ENCODE results near the gene PTGR2. TPM values are rescaled to one million over a fixed set of nuclear protein-coding genes. Genes with fewer than 3 reads are reported as not detected.
A peak's percentile ranks its signal among the peaks of the same experiment; 100 is the strongest.
"Not testable (repeated sequence)": the region's sequence is repeated elsewhere in the genome, so short reads cannot be mapped to it uniquely, and the experiment has no call there.

The PTGR2 gene
- total and polyA plus RNA-seq, 7 donors: 5.0 to 11.4 (median 6.6) TPM

- Histone ChIP-seq H3K27ac (peak overlapping the region in 3 of 4 donors; percentile 94 to 96 (median 94)), H3K36me3 (peaks cover 0 to 14% (median 0%) of the 10 kb centered on the region in 4 donors), H3K9me3 (no peaks in the 10 kb centered on the region), H3K4me1 (peaks cover 0 to 33% (median 25%) of the 10 kb centered on the region in 4 donors), H3K27me3 (no peaks in the 10 kb centered on the region), H3K4me3 (no peak overlapping the region)
- intact Hi-C loops (cut with DNase I): loop anchor here (5.0 to 10.0 kb wide), 3 partner anchors 64 to 176 kb away; partner anchors contain the start of genes BBOF1, COQ6, ENTPD5 and FAM161B
- TF ChIP-seq CTCF (IDR thresholded peaks at IDR 0.05): no peak
- TF ChIP-seq POLR2AphosphoS5 (IDR thresholded peaks at IDR 0.05): no peak
- TF ChIP-seq EP300 (IDR thresholded peaks at IDR 0.05): no peak
- no peak for TF ChIP-seq POLR2A (IDR thresholded peaks at IDR 0.05)
- no peak for DNase-seq
- 43 to 50% methylated on average over 3 of the region's 3 CpGs for WGBS, 2 donors
Observed at GRCh38 chr14:73888460-73888725, 36.8 kb downstream of the PTGR2 start.

- DNase-seq: no peak
- TF ChIP-seq POLR2A (IDR thresholded peaks at IDR 0.05) (no peak), CTCF (IDR thresholded peaks at IDR 0.05) (no peak), POLR2AphosphoS5 (IDR thresholded peaks at IDR 0.05) (no peak)
- Histone ChIP-seq H3K4me1 (peaks cover 0 to 33% (median 25%) of the 10 kb centered on the region in 4 donors), H3K36me3 (peaks cover 0 to 20% (median 2%) of the 10 kb centered on the region in 4 donors), H3K27me3 (no peaks in the 10 kb centered on the region), H3K4me3 (no peak overlapping the region), H3K27ac (peak overlapping the region in 2 of 4 donors; percentile 6 to 94), H3K9me3 (no peaks in the 10 kb centered on the region)
- 93 to 95% methylated on average over 2 of the region's 2 CpGs for WGBS, 2 donors
- intact Hi-C loops (cut with DNase I): loop anchor here (5.0 to 10.0 kb wide), 3 partner anchors 63 to 177 kb away; partner anchors contain the start of genes BBOF1, COQ6, ENTPD5 and FAM161B
Observed at GRCh38 chr14:73888971-73889370, 37.3 kb downstream of the PTGR2 start.

- H3K4me3 ChIP-seq: no peak overlapping the region
- WGBS, 2 donors: 84 to 85% methylated on average over 5 of the region's 5 CpGs
- intact Hi-C loops (cut with DNase I): loop anchor here (5.0 to 10.0 kb wide), 3 partner anchors 63 to 177 kb away; partner anchors contain the start of genes BBOF1, COQ6, ENTPD5 and FAM161B
Observed at GRCh38 chr14:73889376-73889775, 37.7 kb downstream of the PTGR2 start.

GRCh38 chr14:73894180-73894687 is 42.6 kb downstream of the PTGR2 start:
- peaks cover 5 to 71% (median 45%) of the 10 kb centered on the region in 4 donors for H3K36me3 ChIP-seq
- H3K4me1 ChIP-seq; H3K4me3 ChIP-seq; H3K27me3 ChIP-seq; DNase-seq; H3K9me3 ChIP-seq; H3K27ac ChIP-seq; intact Hi-C loops (cut with DNase I): not testable (repeated sequence)
- 96 to 97% methylated on average over 6 of the region's 6 CpGs for WGBS, 2 donors

More at GRCh38 chr14:73889376-73889775, 37.7 kb downstream of the PTGR2 start:
- H3K9me3 ChIP-seq: no peaks in the 10 kb centered on the region
- no peaks in the 10 kb centered on the region for H3K27me3 ChIP-seq
- H3K4me1 ChIP-seq: peaks cover 0 to 33% (median 25%) of the 10 kb centered on the region in 4 donors
- no peak for DNase-seq
- no peak overlapping the region for H3K27ac ChIP-seq
- peaks cover 0 to 24% (median 5%) of the 10 kb centered on the region in 4 donors for H3K36me3 ChIP-seq
- no peak for TF ChIP-seq POLR2AphosphoS5 (IDR thresholded peaks at IDR 0.05)
- no peak for TF ChIP-seq CTCF (IDR thresholded peaks at IDR 0.05)
- TF ChIP-seq POLR2A (IDR thresholded peaks at IDR 0.05): no peak
- no peak for TF ChIP-seq EP300 (IDR thresholded peaks at IDR 0.05)

GRCh38 chr14:73895939-73896338 is 44.3 kb downstream of the PTGR2 start:
- peaks cover 5 to 88% (median 53%) of the 10 kb centered on the region in 4 donors for H3K36me3 ChIP-seq
- WGBS, 2 donors: 59 to 88% methylated on average over 1 of the region's 1 CpG
- H3K4me1 ChIP-seq: no peaks in the 10 kb centered on the region
- H3K27me3 ChIP-seq: no peaks in the 10 kb centered on the region
- no peak overlapping the region for H3K27ac ChIP-seq
- no peaks in the 10 kb centered on the region for H3K9me3 ChIP-seq
- intact Hi-C loops (cut with DNase I): no loop called here
- DNase-seq: no peak
- no peak overlapping the region for H3K4me3 ChIP-seq
- TF ChIP-seq POLR2A (IDR thresholded peaks at IDR 0.05) (no peak), POLR2AphosphoS5 (IDR thresholded peaks at IDR 0.05) (no peak), EP300 (IDR thresholded peaks at IDR 0.05) (no peak), CTCF (IDR thresholded peaks at IDR 0.05) (no peak)
